SKM-1 (cell line): ENCODE data around the gene GTF3C4.
A peak's percentile ranks its signal among the peaks of the same experiment; 100 is the strongest.

Experiments
- DNase-seq: peaks from one replicate; lab custom pipeline; 2025; ENCODE audit not compliant: unreplicated experiment; lab: John Stamatoyannopoulos, UW

GTF3C4 gene

DNA sequence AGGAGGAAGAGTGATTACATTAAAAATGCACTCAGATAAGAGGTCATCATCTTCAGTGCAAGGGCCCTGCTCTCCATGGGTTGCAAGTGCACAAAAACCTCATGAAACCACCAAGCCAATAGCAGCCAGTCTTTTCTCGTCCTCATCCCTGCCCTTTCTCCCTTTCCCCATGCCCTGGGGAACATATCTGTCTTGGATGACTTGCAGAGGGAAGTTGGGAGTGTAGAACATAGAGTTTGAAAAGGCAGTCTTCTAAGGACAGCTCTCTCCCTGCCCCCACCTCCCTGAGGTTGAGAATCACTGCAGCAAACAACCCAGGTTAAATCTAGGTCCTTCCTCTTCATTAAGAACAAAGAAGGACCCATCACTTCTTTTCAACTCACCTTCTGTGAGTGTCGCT is 22.5 kb upstream of the GTF3C4 start:
- no peak for DNase-seq

DNA sequence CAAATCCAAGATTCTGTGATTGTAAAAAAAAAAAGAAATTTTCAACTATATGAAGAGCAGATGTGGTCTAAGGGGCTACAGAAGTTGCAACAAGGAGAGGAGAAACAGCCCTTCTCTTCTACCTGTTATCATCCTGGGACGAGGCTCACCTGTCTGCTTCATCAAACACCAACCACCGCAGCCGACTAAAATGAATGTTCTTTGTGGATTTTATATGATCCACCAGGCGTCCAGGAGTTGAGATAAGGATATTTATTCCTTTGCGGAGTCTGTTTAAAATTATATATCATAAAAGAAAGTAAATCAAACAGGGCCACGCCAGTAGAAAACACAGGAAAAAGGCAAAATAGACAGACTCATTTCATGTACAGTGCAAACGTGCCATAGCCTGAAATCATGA is 22.0 kb upstream of the GTF3C4 start:
- no peak for DNase-seq

DNA sequence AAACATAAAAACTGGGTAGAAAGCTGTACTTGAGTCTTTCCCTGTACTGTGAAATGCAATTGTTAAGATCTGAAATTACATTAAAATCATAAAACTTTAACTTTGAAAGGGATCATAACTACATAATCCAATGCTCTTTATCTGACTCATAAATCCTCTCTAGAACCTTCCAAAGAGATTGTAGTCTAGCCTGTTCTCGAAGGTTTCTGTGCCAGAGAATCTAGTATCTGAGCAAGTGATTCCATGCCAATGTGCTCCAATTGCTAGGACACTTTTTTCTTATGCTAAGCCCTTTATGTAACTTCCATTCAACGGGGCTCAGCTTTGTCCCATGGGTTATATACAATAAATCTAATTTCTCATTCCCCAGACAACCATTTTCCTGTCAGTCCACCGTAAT is 21.6 kb upstream of the GTF3C4 start:
- no peak for DNase-seq

DNA sequence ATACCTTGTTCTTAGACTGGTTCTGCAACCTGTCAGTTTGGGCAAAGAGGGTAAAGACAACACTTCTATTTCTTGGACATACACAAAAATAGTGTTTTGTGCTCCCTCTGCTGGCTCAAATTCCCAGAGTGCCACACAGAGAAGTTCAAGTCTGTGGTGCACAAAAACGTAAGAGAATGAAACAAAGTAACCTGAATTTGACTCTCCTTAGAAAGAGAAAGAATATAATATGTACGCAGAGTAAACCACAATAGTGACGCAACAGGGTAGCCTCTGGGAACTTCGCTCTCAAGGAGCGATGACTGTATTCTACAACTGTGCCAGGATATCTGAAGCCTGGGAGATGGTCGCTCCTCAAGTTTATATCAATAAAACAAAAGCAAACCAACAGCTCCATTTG is 19.0 kb upstream of the GTF3C4 start:
- DNase-seq, result no peak

DNA sequence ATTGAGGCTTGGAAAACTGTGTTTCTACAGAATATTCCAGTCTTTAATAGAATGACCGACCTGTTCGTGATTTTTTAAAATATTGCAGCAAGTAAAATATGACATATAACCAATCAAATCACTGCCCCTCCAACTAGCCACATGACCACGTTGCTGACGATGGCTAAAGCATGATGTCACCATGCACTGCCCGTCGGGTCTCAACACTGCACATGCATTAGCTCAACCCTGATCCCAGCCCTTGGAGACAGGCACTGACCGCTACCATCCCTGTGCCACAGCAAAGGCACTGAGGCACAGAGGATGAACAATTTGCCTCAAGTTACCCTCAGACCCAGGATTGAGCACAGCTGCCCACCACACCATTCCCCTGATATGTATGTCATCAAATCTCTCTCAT is 14.0 kb upstream of the GTF3C4 start:
- DNase-seq, result no peak

DNA sequence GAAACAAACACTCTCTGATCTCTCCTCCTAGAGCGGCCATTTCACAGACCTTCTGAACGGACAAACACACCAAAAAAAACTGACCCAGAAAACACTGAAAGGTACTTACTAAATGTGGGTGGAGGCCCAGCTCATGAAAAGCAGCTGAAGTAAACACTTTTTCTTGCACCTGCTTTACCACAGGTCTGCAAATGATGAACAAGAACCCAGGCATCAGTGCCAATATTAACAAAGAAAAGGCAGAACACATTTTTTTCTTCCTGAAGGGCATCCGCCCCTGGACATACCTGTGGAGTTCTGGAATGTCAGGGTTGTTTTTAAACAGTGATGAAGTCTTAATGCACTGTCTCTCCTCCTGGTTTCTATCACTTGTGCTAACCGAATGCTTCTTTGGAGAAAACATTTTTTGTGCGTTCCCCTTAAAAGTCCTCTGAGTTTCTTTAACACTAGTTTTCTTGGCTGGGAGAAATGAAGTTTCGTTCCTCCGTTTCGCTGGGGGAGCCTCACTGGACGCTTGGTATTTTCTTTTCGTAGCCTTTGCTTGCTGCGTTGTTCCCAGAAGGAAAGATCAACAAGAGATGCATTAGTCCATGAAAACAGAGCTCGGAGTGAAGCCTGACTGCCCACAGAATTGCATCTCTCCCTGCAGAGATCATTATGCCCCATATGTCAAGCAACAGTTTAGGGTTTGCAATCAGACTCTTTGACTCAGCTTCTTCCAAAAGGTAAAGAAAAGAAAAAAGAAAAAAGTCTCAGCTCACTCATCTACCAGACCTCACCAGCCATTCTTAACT is 7.9 kb upstream of the GTF3C4 start:
- no peak for DNase-seq

DNA sequence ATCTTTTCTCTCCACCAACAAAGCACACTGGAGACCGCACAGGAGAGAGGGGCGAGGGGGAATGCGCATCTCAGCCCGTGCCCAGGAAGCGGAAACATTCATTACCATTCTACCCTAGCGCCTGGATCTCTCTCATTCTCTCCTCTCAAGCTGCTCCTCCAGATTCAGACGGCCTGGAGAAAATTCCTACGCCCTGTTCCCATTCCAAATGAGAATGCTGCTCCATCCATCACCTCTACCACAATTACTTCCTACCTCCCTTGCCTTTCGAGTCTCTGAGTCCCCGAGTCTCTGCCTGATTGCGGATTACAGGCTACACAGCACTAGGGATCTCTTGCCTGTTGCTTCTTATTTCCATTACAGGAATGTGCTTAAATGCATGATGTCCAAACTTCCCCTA is 7.1 kb upstream of the GTF3C4 start:
- DNase-seq, result no peak

DNA sequence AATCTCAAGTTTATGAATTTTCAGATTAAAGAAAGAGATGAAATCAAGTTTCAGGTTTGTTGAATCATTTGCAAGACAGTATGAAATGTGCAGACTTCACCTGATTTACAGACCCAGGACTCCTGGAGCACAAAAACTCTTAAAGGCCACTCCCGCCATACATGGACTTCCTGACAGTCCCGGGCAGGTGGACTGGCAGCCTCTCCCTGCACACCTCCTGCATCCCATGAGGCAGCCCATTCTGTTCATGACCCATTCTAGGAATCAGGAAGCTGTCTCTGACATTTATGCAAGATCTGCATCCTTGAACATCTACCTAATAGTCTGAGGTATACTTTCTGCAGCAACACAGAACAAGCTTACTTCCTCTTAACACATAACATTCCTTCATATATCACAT is 6.4 kb upstream of the GTF3C4 start:
- no peak for DNase-seq

DNA sequence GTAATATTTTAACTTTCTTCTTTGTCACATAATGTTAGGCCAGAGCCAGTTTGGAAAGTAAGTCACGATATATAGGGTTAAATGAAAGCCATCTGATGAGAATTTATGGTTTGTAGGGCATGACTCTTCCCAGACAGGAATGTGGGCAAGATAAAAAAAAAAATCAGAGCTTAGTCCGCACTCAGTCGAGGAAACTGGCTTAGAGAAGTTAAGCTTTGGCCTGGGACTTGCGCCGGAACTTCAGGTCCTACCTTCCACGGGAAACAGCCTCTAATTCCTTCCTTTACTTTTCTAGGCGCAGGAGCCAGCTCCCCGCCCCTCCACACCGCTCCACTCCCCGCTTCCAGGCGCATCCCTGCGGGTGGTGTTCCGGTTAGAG is 956 bp upstream of the GTF3C4 start:
- no peak for DNase-seq

DNA sequence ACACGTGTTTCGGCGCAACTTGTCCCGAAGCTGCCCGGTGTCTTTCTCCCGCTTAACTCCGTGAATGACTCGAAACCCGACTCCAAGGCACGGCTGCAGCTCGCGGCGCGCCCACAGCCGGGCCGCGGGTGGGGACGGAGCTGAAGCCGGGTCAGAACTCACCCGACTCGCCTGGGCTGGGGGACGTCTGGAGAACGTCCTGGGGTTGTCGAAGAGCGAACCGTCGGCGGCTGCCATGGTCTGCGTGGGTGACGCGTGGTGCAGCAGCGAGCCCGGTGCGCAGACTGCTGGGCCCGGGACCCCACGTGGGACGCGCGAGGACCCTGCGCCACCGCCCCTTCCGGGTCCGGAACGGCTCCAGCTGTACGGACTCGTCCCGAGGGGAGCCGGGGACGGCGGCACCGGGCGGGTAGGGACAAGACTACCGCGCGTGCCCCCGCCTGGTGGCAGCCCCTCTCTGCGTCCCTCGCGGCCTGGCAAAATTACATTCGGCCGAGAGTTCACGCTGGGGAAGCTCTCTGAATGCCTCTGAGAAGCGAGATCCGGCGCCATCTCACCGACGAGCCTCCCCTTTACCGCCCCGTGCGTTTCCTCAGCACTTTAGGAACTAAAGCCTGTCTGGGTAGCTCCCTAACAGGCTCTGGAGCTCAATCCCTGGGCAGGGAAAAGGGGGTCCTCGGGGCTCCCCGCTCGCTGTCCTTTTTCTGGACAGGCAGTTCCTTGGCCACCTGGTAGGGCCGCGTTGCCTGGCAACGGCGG is 387 bp upstream of the GTF3C4 start, which contains the start of gene DDX31:
DDX31 (minus strand) TSS at position 286 of the 759 bp plus-strand sequence; CDS start at position 237, 49 bp downstream.
- peak; percentile 70 for DNase-seq

DNA sequence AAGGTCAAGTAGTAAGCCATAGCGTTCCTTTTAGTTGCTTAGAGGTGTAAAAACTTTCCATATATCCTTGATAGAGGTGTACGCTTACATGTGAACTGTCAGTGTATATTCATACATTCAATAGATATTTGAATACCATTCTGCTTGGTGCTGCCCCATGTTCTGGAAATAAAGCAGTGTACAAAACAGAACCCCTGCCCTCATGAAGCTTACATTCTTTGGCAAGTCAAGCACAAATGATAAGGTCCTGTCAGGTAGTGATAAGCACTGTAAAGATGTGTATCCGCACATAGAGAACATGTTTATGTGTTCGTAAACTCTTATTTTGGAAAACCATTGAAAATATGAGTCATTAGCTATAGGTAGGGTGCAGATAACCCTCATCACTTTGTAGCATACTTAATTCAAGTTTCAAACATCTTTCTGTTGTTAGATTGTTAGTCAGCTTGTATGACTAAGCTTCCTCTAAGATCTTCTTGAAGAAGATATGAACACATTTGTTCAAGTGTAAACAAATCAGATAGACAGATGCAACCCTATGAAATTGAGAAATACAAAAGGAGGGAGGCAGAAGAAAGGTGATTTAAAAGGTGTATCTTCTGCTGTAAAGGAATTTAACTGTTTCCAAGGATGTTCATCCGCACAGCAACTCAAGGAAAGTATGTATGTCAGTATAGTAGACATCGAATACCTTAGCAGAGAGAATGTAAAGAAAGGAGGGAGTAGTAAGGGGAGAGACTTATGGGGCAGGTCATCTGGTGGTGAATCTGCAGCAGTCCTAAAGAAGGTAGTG is 1.6 kb downstream of the GTF3C4 start:
- no peak for DNase-seq

DNA sequence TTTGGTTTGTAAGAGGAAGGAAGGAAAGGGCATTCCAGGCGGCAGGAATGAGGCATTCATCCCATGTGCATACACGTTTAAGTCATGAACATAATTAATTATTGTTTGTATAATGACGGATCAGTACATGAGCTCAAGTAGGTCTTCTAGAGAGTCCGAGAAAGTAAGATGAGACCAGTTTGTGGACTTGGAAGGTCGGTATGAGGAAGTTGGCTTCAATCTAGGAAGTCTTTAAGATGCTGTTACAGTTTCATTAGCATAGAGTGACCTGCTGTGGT is 2.1 kb downstream of the GTF3C4 start:
- no peak for DNase-seq

DNA sequence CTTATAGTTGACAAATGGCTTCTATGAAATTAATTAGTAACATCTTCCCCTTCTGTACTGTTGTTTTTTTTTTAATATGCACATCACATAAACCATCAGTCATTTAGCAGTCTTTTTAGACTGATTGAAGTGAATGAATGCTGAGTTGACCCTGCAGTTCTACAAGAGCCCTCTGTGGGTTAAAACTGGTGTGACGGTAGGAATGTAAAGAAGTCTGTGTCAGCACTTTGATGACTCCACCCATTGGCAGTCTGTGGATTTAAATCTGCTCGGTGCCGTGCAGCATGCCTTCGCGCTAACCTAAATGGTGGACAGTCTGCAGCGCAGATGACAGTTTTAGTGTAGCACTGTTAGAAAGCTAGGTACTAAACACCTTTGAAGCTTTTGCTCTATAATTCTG is 3.1 kb downstream of the GTF3C4 start:
- no peak for DNase-seq

DNA sequence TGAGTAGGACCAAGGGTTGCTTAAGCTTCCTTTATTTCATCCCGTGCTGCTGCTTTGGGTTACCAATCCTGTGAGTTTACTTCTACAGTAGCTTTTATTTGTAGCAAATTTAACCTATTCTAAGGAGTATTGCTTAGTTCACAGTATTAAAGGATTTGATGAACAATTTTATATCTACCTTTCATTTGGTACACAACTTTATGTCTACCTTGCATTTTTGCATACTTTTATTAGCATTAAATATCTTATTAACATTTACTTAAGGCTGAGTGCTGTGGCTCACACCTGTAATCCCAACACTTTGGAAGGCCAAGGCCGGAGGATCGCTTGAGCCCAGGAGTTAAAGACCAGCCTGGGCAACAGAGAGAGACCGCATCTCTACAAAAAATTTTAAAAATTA is 4.2 kb downstream of the GTF3C4 start:
- DNase-seq, result no peak

DNA sequence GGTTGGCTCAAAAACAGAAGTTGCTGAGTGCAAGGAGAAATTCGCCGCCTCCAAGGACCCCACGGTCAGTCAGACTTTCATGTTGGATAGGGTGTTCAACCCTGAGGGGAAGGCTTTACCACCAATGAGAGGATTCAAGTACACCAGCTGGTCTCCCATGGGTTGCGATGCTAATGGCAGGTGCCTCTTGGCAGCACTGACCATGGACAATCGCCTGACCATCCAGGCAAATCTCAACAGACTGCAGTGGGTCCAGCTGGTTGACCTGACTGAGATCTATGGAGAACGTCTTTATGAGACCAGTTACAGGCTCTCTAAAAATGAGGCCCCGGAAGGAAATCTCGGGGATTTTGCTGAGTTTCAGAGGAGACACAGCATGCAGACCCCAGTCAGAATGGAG is 7.7 kb downstream of the GTF3C4 start:
- DNase-seq, result no peak

DNA sequence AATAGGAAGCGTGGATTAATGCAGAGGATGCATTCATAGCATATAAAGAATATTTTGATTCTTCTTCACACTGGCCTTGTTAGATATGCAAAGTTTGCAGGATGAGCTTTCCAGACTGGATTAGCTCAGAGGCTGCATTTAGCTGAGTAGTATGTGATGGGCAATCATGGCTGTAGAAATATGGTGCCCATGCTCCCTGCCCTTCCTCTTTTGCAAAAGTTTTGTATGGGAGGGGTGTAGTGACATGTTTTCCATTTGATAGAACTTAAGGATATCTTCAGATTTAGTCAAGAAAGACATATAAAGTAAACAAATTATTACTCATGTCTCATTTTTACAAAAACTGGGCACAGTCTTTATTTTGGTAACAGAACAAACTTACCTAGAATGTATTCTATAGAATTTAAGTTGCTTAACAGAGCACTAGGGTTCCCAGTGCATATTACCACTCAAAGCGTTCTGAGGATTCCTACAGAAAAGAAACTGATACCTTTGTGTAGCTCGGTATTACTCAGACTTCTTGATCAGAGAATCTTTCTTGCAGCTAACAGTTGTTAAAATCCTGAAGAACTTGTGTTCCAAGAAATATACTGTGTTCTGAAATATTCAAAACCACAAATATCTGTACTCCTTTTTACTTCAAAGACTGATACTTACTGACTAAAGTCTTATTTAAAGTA is 9.8 kb downstream of the GTF3C4 start:
- no peak for DNase-seq

DNA sequence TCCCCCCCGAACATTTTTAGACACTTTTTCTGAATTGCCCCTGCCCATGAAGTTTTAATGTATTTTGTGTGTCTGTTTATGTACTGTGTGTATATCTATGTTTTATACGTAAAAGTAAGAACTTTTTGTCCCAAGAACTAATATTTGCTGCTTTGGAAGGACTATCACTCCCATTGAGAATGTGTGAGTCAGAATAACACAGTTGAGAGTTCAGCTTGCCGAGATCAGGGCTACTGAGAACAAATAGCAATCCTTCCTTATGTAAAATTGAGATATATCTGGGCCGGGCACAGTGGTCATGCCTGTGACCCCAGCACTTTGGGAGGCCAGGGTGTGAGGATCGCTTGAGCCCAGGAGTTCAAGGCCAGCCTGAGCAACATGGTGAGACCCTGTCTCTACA is 11.3 kb downstream of the GTF3C4 start:
- no peak for DNase-seq

DNA sequence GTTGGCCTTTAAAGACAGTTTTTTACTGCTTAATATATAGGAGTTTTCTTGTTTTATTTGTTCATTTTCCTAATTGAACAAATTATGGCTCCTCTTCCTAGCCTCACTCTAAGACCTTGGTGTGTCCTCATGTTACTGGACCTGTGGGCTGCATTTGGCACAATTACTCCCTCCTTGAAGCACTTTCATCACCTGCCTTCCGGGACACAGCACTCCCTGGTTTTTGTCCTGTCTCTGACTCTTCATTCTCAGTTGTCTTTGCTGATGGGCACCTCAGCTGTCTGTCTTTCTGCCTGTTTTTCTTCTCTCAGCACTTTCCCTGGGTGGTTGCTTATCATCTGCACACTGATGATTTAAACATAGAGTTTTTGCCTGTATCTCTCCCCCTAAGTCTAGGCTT is 13.6 kb downstream of the GTF3C4 start:
- no peak for DNase-seq

DNA sequence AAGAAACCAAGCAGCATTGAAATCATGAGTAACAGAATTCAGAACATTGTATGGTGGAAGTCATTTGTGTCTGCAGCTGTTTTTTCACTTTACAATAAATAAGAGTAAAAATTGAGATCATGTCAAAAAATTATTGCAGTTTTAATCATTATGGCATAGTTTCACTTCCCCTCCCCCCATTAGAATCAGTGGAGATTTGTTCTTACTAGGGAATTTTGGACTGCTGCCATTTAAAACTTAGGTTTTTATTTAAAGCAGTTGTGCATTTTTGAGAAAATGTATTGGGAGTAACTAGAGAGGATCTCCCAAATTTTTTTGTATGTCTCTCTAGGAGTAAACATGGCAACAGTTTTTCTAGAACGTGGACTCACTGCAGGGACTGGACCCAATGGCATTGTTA is 20.4 kb downstream of the GTF3C4 start:
- no peak for DNase-seq

DNA sequence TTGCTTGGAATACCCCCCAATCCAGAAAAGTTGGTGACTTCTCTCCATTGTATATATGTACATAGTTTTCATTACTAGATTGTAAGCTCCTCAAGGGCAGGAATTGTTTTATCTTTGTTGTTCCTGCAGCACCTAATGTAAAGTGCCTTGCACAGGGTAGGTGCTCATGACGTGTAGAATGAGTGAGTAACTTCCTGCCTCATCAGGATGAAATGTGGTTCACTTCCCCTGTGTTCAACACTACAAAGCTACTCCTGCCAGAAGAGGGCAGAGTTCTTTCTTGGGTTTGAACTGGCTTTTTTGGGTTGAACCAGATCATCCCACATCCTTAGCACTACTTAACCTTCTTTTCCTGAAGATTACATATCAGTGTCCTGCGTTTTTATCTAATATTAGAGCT is 23.9 kb downstream of the GTF3C4 start:
- DNase-seq, result no peak

DNA sequence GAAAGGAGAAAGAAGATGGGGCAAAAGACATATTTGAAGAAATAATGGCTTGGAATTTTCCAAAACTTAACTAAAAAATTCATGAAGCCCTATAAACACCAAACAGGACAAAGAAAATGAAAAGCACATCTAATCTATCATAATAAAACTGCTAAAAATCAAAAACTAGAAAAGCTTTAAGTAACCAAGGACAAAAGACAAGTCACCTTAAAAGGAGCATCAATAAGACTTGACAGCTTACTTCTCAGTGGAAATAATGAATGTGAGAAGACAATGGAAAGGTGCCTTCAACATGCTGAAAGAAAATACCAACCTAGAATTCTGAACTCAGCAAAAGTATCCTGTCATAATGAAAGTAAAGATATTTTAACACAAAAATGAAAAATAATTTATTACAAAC is 27.0 kb downstream of the GTF3C4 start:
- no peak for DNase-seq

DNA sequence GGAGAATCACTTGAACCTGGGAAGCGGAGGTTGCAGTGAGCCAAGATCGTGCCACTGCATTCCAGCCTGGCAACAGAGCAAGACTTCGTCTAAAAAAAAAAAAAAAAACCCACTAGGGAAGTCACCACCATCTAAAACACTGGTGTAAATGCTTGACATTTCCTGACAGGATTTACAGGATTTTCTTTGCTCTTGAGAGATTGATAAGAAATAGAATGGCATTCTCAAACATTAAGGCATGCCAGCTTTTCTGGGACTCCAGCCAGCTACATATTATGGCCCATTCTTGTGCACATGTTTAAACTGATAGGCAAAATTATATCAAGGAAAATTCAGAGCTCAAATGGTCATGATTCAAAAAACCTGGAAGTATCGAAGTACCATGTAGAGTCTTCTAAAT is 28.7 kb downstream of the GTF3C4 start:
- DNase-seq, result no peak
